SK-N-SH treated with all-trans-retinoic acid at 6 μM for 48 hours (cell line): Measurements from ENCODE around the gene HRCT1.

Experiments
- ATAC-seq: fragments of 200-7000 bp; cut with Tn5 transposase; 3 replicates; pipeline ENCODE4 v1.9.1; 2020; ENCODE audit warnings: mild to moderate bottlenecking, moderate library complexity
- ARNTL ChIP-seq: fragments of 450-650 bp; formaldehyde crosslinking; IDR thresholded peaks from 2 replicates; pipeline ENCODE4 v1.5.0; 2020; ENCODE audit warnings: low read depth, mild to moderate bottlenecking, moderate library complexity, borderline replicate concordance
- BACH2 ChIP-seq: fragments of 250-450 bp; sonication (Bioruptor Pico); IDR thresholded peaks from 2 replicates; pipeline ENCODE4 v1.9.0; 2021; ENCODE audit warnings: mild to moderate bottlenecking, borderline replicate concordance
- CREB5 ChIP-seq: fragments of 250-450 bp; sonication (Bioruptor Pico); IDR thresholded peaks from 2 replicates; pipeline ENCODE4 v1.5.1; 2020; ENCODE audit warnings: low read depth, mild to moderate bottlenecking, moderate library complexity
- CSDC2 ChIP-seq: fragments of 250-450 bp; sonication (Bioruptor Pico); IDR thresholded peaks from 2 replicates; pipeline ENCODE4 v1.5.0; 2020; ENCODE audit warnings: mild to moderate bottlenecking, moderate library complexity
- CSRNP3 ChIP-seq: fragments of 250-450 bp; sonication (Bioruptor Pico); IDR thresholded peaks from 2 replicates; pipeline ENCODE4 v1.5.1; 2021; ENCODE audit warnings: mild to moderate bottlenecking, moderate library complexity
- ESRRG ChIP-seq: fragments of 250-450 bp; sonication (Bioruptor Pico); IDR thresholded peaks from 2 replicates; pipeline ENCODE4 v1.6.1; 2021; ENCODE audit warnings: mild to moderate bottlenecking
- GLIS3 ChIP-seq: fragments of 250-450 bp; sonication (Bioruptor Pico); IDR thresholded peaks from 2 replicates; pipeline ENCODE4 v1.5.0; 2020; ENCODE audit warnings: mild to moderate bottlenecking, moderate library complexity
- ISL1 ChIP-seq: fragments of 250-450 bp; sonication (Bioruptor Pico); IDR thresholded peaks from 2 replicates; pipeline ENCODE4 v2.1.2; 2022; ENCODE audit warnings: mild to moderate bottlenecking, moderate library complexity
- OSR1 ChIP-seq: fragments of 250-450 bp; sonication (Bioruptor Pico); IDR thresholded peaks from 2 replicates; pipeline ENCODE4 v1.8.0; 2022; ENCODE audit warnings: moderate library complexity, mild to moderate bottlenecking, inconsistent platforms
- PATZ1 ChIP-seq: fragments of 250-450 bp; sonication (Bioruptor Pico); IDR thresholded peaks from 2 replicates; pipeline ENCODE4 v1.8.0; 2020; ENCODE audit warnings: mild to moderate bottlenecking, moderate library complexity, borderline replicate concordance
- POU6F1 ChIP-seq: fragments of 250-450 bp; sonication (Bioruptor Pico); IDR thresholded peaks from 2 replicates; pipeline ENCODE4 v1.8.0; 2021; ENCODE audit warnings: low read depth, mild to moderate bottlenecking, moderate library complexity, borderline replicate concordance
- PPARA ChIP-seq: fragments of 250-450 bp; sonication (Bioruptor Pico); IDR thresholded peaks from 2 replicates; pipeline ENCODE4 v1.5.0; 2020; ENCODE audit warnings: mild to moderate bottlenecking, borderline replicate concordance
- RARB ChIP-seq: fragments of 250-450 bp; sonication (Bioruptor Pico); IDR thresholded peaks from 2 replicates; pipeline ENCODE4 v1.8.0; 2021; ENCODE audit warnings: mild to moderate bottlenecking, moderate library complexity
- SNAI2 ChIP-seq: fragments of 250-450 bp; sonication (Bioruptor Pico); IDR thresholded peaks from 2 replicates; pipeline ENCODE4 v1.5.0; 2020; ENCODE audit warnings: mild to moderate bottlenecking, moderate library complexity
- TCF4 ChIP-seq: fragments of 250-450 bp; sonication (Bioruptor Pico); IDR thresholded peaks from 2 replicates; pipeline ENCODE4 v1.8.0; 2021; ENCODE audit warnings: mild to moderate bottlenecking, moderate library complexity, borderline replicate concordance
- TSHZ2 ChIP-seq: fragments of 250-450 bp; sonication (Bioruptor Pico); IDR thresholded peaks from 2 replicates; pipeline ENCODE4 v1.5.0; 2020; ENCODE audit warnings: mild to moderate bottlenecking, moderate library complexity
- ZC3H10 ChIP-seq: fragments of 250-450 bp; sonication (Bioruptor Pico); IDR thresholded peaks from 2 replicates; pipeline ENCODE4 v1.5.1; 2021; ENCODE audit warnings: mild to moderate bottlenecking, moderate library complexity
- ZFP30 ChIP-seq: fragments of 450-650 bp; formaldehyde crosslinking; IDR thresholded peaks from 2 replicates; pipeline ENCODE4 v1.5.0; 2022; ENCODE audit warnings: mild to moderate bottlenecking, moderate library complexity
- ZNF565 ChIP-seq: fragments of 450-650 bp; formaldehyde crosslinking; conservative IDR thresholded peaks from 2 replicates; pipeline ENCODE4 v1.5.0; 2020; ENCODE audit warnings: low read depth, mild to moderate bottlenecking, moderate library complexity
- ZNF70 ChIP-seq: fragments of 450-650 bp; formaldehyde crosslinking; IDR thresholded peaks from 2 replicates; pipeline ENCODE4 v1.5.0; 2020; ENCODE audit warnings: mild to moderate bottlenecking, moderate library complexity
- ZNF8 ChIP-seq: fragments of 450-650 bp; formaldehyde crosslinking; IDR thresholded peaks from 2 replicates; pipeline ENCODE4 v1.5.0; 2020; ENCODE audit warnings: mild to moderate bottlenecking, moderate library complexity

HRCT1 gene

GRCh38 chr9:35940458-35941407, 34.7 kb downstream of the HRCT1 start:
- ATAC-seq: no peak
- TF ChIP-seq BACH2 (CRISPR knock-in tag) (no peak), ZNF565 (CRISPR knock-in tag) (no peak), ESRRG (no peak), OSR1 (no peak)

GRCh38 chr9:35942286-35942685, 36.3 kb downstream of the HRCT1 start:
- no peak for TF ChIP-seq OSR1
- TF ChIP-seq CSDC2 (CRISPR knock-in tag): no peak
- TF ChIP-seq PATZ1 (CRISPR knock-in tag): no peak
- no peak for TF ChIP-seq ZNF8
- TF ChIP-seq CSRNP3 (CRISPR knock-in tag): no peak
- no peak for TF ChIP-seq ZNF70 (CRISPR knock-in tag)
- TF ChIP-seq CREB5 (CRISPR knock-in tag): no peak
- no peak for TF ChIP-seq BACH2 (CRISPR knock-in tag)
- no peak for TF ChIP-seq ARNTL (CRISPR knock-in tag)
- TF ChIP-seq POU6F1 (CRISPR knock-in tag): no peak
- no peak for TF ChIP-seq SNAI2 (CRISPR knock-in tag)
- TF ChIP-seq GLIS3 (CRISPR knock-in tag): no peak
- no peak for TF ChIP-seq PPARA
- TF ChIP-seq ESRRG: no peak
- TF ChIP-seq RARB (CRISPR knock-in tag): no peak
- TF ChIP-seq TSHZ2 (CRISPR knock-in tag): no peak
- no peak for ATAC-seq

DNA sequence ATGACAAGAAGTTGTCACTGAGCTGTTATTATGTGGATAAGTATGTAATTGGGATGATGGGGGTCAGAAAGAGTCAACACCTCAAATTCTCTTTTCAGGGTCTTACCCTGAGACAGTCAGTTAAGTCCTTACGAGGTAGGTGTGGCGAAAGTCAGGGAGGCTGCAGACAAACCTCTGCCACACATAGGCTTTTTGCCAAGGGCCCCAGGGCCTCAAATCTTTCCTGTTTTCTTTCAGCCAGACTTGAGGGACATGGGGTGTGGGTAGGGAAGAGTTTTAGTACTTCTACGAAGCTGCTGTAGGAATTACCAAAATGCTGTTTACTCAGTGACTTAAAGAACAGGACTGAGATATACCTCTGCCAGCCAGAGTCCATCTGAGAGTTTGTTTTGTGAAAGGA, 38.2 kb downstream of the HRCT1 start:
- TF ChIP-seq PPARA (no peak), CSRNP3 (CRISPR knock-in tag) (no peak), ZNF70 (CRISPR knock-in tag) (no peak), GLIS3 (CRISPR knock-in tag) (no peak), ZC3H10 (CRISPR knock-in tag) (no peak), TCF4 (CRISPR knock-in tag) (no peak), RARB (CRISPR knock-in tag) (no peak), ESRRG (no peak), ZFP30 (no peak), OSR1 (no peak), ISL1 (no peak)
- ATAC-seq: no peak
